H1 (cell line): ENCODE data around the gene TUBGCP2. TPM values are rescaled to one million over a fixed set of nuclear protein-coding genes. Genes with fewer than 3 reads are reported as not detected.

Experiments used
- ATF3 ChIP-seq: IDR thresholded peaks from 2 replicates; pipeline ENCODE4 v1.6.1; 2011; ENCODE audit warnings: low read depth, mild to moderate bottlenecking, low read length; ENCODE audit not compliant: insufficient read depth
- BRCA1 ChIP-seq: IDR thresholded peaks from 2 replicates; pipeline ENCODE4 v1.6.1; 2012; ENCODE audit warnings: low read depth, low read length, improper control_type of control experiment
- CEBPB ChIP-seq: IDR thresholded peaks from 2 replicates; pipeline ENCODE4 v1.6.1; 2012; ENCODE audit warnings: low read depth, low read length
- CREB1 ChIP-seq: IDR thresholded peaks from 2 replicates; pipeline ENCODE4 v1.6.1; 2012; ENCODE audit warnings: inconsistent platforms
- GTF2F1 ChIP-seq: IDR thresholded peaks from 2 replicates; pipeline ENCODE4 v1.6.1; 2012; ENCODE audit warnings: low read depth, low read length, improper control_type of control experiment, borderline replicate concordance
- SP2 ChIP-seq: IDR thresholded peaks from 2 replicates; pipeline ENCODE4 v1.6.1; 2012; ENCODE audit warnings: mild to moderate bottlenecking, low read length, inconsistent platforms
- TCF12 ChIP-seq: IDR thresholded peaks from 2 replicates; pipeline ENCODE4 v1.6.1; 2011; ENCODE audit warnings: low read depth, mild to moderate bottlenecking, low read length
- polyA plus RNA-seq, 7 experiments: library from polyadenylated mRNA; depleted of rRNA in 3 of 7; stranded (reverse) in 5 of 7; unstranded in 2 of 7; fragments of >200 nt in 5 of 7; fragments of 200-250 nt in 2 of 7; gene quantifications; 1 replicate in 5 of 7; 2 replicates in 1 of 7; 4 replicates in 1 of 7; pipeline versions ENCODE4 v1.2.1 to v1.2.3, GENCODE V29; 2011 to 2013; ENCODE audit warnings: missing spikeins in 2 of 7, mixed read lengths in 2 of 7
- total RNA-seq: library from RNA; stranded (reverse); fragmentation: NEBNext Ultra II Directional; extraction: Animal tissue kit (Norgen Biotek cat#: 25700); gene quantifications from 2 replicates; pipeline ENCODE4 v1.2.1, GENCODE V29; 2021

Gene TUBGCP2
- total and polyA plus RNA-seq, 2 of the 8 experiments (the other 6 are each of a cell fraction or from before 2014, with no cell fraction given), result 34.9 to 51.9 TPM

- TF ChIP-seq CREB1 (no peak), CEBPB (no peak), SP2 (no peak), ATF3 (no peak), TCF12 (no peak), GTF2F1 (no peak), BRCA1 (no peak)
Measured at GRCh38 chr10:133347710-133348517, 39.2 kb upstream of the TUBGCP2 start (continued).
